Activated gamma-delta T cell treated with Interleukin-2 at 50 U/mL for 16 hours (primary cell): ENCODE data around the gene ELMO1.

Source experiments
- DNase-seq: peaks from one replicate; pipeline ENCODE4 v3.0.0-alpha.2; 2020

The ELMO1 gene

DNA sequence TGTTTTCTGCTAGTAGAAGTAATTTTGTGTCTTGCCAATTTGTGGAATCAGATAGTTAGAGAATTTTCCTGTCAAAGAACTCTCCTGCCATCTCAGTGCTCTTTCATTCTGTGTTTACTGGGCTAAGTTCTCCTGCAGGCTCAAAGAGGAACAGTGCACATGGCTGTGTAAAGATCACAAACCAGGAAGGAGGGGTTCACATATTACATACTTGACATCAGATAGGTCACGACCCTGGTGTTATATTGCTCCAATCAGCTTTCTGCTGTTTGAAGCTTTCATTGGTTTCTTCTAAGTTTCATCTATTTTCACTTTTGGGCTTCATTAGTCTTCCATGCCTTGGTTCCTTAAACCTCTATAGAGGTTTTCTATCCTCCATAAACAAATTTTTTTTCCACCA, 13.5 kb upstream of the ELMO1 start:
- DNase-seq = no peak

DNA sequence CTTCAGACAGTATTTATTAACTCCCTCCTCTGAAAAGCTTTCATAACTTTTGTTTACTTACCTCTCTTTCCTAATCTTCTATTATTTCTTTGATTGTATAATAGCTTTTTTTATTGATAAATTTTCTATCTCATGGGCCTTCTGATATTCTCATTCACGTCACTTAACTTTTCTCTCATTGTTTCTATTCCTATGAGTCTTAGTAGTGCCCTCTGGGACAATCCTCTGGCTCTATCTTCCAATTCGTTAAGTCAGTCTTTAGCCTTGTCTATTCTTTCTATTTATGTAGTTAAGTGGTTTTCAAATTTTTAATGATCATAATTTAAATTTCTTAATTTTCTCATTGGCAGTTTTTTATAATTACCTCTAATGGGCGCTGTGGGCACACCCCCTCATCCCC, 6.4 kb upstream of the ELMO1 start:
- DNase-seq = no peak

- no peak for DNase-seq
Observed at GRCh38 chr7:37452346-37452745, 3.7 kb upstream of the ELMO1 start.

GRCh38 chr7:37450035-37450434, 1.4 kb upstream of the ELMO1 start:
- DNase-seq = no peak

DNA sequence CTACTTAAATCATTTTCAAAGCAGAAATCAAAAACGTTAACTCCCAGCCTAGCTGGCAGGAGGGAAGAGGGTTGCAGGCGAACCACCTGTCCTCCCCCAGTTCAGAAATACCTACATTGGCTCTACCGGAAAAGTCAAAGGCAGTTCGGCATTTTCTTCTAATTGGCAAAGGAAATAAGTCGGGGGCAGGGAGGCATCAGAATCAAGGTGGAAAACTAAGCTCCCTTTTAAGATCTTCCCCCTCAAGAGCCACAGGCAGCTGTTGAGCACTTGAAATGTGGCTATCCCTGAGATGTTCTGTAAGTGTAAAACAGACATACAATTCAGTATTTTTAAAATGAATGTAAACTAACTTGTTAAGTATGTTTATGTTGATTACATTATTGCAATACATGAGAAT, 957 bp upstream of the ELMO1 start:
- DNase-seq = no peak

- no peak for DNase-seq
Observed at GRCh38 chr7:37448011-37448635, 541 bp downstream of the ELMO1 start.

DNA sequence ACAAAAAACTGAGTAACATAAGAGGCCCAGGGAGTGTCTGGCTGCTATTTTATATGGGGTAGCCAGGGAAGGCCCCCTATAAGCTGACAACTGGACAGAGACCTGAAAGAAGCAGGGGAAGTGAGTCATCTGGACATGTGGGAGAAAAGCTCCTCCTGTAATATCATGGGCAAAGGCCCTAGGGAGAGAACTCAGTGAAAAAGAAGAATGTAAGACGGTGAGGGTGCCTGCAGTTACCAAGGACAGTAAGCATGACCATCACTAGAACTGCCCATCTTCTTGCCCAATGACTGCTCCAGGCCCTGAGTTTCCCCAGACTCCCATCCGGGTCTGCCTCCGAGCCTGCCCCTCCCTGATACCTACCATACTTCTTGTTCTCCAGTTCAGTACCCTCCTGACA, 2.3 kb downstream of the ELMO1 start:
- DNase-seq = no peak

GRCh38 chr7:37445790-37446189, 2.9 kb downstream of the ELMO1 start:
- DNase-seq = no peak

DNA sequence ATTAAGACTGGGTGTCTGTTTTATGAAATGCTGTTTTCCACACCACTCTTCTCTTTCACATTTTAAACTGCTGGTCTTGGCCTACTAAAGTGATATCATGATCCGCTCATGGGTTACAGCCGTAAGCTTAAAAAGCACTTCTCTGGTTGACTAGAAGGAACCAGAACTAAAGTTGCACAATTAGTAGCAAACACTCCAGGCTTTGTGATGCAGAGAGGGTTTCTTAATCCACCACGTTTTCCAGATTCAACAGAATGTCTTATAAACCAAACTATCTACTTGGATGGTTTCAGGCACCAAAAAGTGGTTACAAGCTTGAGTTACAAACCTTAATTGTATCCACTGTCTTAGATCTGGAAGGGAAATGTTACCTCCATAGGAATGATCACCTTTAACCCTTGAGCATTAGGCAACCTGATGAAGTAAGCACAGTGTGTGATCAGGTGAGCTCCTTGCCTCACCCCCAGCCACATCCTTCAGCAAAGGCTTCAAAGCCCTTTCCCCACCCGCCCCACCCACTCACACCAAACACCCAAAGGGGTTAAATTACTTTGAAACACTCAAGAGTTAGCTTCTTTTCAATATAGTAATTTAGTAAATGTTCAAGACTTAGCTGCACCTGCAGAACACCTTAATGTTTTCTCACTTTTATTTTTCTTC, 3.5 kb downstream of the ELMO1 start:
- DNase-seq = no peak

GRCh38 chr7:37443627-37444026, 5.0 kb downstream of the ELMO1 start:
- DNase-seq = no peak

DNA sequence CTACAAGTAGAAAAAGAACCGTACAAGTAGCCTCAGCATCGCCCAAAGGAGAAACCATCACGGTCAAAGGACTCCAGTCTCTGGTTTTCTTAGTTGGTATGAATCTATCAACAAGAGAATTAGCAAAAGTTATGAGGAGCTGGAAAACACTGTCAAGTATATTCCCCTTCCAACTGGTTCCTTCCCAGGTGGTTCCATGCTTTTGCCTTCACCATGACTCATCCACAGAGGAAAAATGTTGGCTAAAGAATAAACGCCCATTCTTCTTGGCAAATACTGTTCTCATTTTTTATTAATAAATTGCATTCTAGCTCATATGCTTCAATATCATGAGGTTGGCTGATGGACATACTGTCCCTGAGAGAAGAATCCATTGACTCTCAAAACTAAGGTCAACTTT, 6.4 kb downstream of the ELMO1 start:
- no peak for DNase-seq

GRCh38 chr7:37441816-37442215, 6.8 kb downstream of the ELMO1 start:
- no peak for DNase-seq

- DNase-seq = no peak
Observed at GRCh38 chr7:37441386-37441760, 7.3 kb downstream of the ELMO1 start.

DNA sequence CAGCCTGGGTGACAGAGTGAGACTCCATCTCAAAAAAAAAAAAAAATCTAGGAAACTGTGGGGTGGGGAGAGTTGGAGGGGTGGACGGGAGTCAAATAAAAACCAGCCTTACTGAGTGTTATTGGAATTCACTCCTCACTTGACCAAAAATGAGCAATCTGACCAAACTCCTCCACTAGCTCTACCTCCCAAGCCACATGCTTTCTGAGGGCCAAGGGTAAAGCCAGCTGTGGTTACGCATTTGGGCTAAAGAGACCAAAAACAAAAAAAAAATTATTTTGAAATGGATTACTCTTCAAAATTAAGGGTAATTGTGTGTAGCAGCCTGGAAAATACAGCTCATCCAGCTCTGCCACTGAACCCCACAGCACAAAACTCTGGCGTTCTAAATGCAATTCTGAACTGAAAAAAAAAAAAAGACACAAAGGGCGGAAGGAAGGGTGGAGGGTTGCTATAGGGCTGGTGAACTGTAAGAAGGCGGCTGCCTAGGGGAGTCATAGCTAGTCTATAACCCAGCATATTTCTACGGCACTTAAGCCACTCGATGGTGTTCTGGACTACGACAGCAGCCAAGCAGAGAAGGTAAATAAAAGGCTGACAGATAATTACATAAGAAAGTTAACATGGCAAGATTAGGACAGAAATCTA, 7.8 kb downstream of the ELMO1 start:
- DNase-seq = peak; percentile 19

DNA sequence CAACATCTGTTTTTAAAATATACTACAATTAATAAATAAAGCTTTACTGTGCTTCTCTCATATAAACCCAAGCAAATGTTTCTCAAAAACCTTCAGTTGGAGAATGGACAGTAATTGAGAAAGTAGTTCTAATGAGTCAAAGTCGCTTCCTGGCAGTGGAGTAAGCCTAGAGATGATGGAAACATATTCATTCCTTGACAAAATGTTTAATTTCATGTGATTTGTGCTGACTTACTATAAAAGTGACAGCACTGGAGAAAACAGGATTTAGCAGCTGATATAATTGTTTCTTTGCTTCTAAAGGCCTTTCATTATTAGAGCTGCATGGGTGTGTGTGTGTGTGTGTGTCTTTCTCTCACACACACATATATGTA, 9.0 kb downstream of the ELMO1 start:
- no peak for DNase-seq

GRCh38 chr7:37438906-37439652, 9.6 kb downstream of the ELMO1 start:
- no peak for DNase-seq

DNA sequence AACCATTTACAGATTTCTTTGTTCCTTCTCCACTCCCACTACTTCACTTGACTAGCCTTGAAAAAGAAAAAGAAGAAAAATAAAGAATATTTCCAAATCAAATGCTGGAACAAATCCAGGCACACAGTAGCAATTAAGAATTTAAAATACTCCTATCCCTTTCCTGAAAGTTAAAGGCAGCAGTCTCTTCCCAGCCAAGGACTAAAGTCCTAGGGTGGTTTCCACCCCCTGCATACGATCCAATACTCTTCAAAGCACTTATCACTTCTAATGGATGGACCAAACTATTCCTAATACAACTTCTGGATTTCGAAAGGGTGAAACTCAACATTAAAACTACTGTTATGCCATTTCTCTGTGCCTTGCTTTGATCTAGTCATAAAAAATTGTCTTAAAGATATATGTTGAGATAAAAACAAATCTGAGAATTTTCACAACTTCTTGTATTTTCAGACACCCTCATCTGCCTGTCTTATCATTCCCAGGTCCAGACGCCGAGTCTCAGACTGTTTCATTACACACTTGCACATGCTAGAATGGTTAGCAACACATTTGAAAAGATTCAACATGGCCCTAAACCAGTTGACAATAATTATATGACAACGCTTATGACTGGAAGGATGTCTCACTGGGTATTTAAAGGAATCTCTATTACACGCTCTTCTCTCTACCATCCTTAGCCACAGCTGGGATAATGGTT, 13.4 kb downstream of the ELMO1 start:
- DNase-seq = no peak

GRCh38 chr7:37434529-37434928, 14.1 kb downstream of the ELMO1 start:
- no peak for DNase-seq

DNA sequence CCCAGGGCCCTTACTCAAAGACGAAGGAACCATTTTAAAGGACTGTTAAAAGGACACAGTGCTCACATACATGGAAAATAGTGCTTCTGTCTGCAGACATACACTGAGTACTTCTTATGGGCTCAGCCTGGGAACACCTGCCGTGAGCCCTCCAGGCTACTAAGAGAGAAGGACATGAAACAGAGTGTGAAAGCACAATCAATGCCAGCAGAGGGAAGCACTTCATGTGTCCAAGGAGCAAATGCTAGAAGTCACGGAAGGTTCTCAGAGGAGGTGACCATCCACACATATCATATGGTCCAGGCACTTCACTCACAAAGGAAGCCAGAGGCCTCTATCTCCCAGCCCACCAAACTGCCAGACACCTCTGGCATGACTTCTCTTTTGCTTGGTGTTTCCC, 15.5 kb downstream of the ELMO1 start:
- DNase-seq = no peak

GRCh38 chr7:37432281-37432920, 16.3 kb downstream of the ELMO1 start:
- DNase-seq = peak; percentile 8

DNA sequence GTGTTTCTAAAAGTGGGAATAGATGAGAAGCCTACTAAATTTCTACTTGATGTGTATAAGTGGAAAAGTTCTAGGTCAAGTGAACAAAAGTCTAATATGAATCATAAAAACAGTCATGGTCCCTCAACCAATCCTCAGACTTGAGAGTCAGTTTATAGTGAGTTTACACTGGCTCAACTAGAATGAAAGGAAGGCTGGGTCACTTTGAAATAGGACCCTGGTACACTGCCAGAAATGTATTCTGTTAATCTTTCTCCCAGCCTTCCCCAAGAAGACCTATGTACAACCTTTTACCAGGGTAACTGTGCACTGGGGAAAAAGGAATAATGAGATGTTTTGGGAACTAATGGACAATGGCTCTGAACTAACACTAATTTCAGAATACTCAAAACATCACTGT, 17.3 kb downstream of the ELMO1 start:
- DNase-seq = no peak

GRCh38 chr7:37430640-37431039, 18.0 kb downstream of the ELMO1 start:
- no peak for DNase-seq

GRCh38 chr7:37430171-37430570, 18.5 kb downstream of the ELMO1 start:
- DNase-seq = no peak
